OCI-M2 (cell line): ENCODE data around the gene SLC7A6OS.

Experiments
- DNase-seq: peaks from one replicate; lab custom pipeline; 2025; ENCODE audit not compliant: unreplicated experiment; lab: John Stamatoyannopoulos, UW

Gene SLC7A6OS

DNA sequence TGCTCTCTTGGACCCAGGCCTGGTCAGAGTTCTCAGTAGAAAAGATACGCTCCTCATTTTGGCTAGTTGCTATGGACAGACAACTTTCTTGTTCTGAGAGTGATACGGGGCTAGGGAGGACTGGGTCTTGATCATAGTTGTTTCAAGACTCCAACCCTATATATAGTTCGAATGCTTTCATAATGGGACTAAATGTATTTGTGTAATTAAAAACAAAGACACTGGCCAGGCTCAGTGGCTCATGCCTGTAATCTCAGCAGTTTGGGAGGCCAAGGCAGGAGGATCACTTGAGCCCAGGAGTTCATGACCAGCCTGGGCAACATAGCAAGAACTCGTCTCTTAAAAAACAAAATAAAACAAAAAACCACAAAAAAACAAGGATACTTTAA is 28.7 kb downstream of the SLC7A6OS start:
- no peak for DNase-seq

DNA sequence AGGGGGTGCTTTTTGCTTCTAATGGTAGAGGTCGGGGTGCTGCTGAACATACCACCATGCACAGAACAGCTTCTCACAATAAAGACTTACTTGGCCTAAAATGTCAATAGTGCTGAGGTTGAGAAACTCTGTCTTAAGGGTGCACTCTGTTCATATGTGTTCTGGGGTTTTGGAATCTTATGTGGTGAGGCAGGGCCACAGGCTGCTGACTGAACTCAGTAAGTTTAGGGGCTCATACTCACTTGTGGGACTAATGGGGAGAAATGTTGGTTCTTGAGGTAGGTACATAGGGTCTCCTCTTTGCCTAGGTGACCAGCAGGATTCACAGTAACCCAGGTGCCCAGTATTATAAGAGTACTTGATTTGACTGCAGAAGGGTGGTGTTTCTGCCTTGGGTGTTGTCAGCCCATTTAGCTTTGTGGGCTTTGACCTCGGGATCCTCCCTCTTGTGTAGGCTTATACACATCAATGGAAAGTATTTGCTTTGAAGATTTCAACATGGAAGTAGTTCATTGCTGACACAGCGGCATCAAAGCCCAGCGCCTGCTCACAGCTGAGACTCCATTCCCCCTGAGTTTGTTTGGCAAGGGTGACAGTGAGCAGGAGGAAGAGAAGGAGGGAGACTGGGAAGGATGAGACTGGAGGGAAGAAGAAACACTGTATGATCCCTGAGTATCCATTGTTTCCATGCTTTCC is 29.2 kb downstream of the SLC7A6OS start:
- DNase-seq: no peak

DNA sequence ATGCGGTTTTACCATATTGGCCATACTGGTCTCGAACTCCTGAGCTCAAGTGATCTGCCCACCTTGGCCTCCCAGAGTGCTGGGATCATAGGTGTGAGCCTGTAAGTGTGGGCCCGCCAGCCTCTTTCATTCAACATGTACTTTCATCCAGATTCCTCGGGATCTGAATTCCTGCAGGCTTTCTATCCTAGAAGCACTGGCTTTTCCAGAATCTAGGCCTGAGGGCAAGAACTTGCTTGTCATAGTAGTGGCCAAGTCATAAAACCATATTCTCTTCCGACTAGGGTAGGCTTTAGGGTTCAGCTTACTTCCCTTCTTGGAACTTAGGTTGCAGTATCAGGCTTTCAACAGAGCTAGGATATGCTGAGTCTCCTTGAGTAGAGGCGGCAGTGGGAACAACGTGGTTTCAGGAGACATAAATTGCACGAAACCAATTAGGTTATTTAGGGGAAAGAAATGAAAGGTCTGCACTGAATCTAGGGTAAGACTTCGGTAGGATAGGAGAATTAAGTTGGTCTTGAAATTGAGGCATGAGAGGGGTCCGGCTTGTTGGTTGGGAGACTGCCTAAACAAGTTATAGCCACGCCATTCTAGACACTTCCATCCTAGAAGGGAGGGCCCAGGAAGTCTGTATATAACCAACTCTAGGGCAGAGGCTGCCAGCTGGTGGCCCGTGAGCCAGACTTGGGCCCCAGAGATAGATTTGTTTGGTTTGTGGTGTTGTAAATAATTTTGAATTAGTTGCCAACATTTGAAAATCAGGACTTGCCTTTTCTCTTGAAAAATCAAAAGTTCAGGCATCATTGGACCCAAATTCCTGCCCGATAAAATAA is 30.8 kb downstream of the SLC7A6OS start:
- DNase-seq: no peak

DNA sequence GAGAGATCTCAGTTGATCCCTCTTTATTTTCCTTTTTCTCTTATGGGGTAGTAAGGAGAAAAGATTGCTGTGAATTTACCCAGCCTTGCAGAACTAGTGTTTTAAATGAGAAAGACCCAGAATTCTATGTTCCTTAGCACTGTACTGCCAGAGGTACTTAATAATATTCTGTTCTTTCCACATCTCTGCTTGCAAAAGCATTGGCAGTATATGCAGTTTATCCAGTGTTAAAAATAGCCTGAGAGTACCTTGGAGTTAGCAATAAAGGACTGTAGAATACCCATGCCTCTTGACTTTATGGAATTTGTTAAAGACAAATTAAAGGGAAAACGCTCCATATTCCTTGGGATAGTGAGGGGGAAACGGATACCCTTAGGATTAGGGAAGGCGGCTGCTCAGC is 34.5 kb downstream of the SLC7A6OS start:
- DNase-seq: no peak

DNA sequence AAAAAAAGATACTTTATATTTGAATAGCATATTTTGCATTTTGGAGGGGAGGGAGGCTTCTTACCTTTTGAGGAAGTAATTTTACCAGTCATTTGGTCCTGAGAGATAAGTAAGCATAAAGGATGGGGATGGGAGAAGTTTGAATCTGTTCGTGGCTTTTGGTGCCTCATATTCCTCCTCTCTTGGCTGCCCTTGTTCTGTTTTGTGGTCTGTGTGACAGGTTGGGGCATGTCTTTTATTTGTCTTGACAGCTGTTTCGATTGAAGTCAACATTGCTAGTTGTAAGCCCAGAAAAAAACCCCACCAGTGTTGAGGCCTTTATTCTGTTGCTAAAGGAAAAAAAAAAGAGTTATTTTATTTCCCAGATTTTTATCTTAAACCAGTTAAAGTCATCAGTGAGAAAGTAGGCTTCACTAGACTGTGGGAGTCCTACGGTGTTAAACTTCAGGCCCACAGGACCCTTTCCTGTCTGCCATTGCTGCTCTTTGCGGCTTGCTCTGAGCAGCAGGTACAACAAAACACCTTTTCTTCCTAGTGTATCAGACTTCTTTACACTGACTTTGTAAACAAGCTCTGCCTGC is 35.0 kb downstream of the SLC7A6OS start:
- no peak for DNase-seq

DNA sequence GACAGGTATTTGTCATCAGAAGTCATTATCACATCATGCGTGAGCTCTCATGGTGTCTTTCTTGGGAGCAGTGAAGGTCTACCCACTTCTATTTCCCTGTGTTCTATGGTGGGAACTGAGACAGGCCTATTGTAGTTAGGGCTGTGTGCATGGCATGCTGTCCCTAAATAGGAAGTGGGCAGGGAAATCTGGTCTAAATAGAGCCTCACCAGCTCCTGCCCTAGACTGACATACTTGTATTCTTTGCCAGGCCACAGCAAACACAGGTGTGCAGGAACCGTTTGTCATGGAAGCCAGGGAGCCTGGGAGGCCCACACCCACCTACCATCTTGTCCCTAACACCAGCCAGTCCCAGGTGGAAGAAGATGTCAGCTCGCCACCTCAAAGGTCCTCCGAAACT is 36.3 kb downstream of the SLC7A6OS start:
- no peak for DNase-seq

DNA sequence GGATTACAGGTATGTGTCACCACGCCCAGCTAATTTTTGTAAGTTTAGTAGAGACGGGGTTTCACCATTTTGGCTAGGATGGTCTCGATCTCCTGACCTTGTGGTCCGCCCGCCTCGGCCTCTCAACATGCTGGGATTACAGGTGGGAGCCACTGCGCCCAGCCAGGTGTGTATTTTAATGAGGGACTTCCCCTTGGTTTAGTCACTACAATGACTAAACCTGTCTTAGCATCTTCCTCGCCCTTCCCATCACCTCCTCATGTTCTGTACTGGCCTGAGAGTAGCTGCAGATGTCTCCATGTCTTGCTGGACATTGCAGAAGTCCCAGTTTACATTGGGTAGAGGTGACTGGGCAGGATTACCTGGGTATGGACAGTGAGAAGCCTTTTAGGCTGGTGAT is 36.9 kb downstream of the SLC7A6OS start:
- no peak for DNase-seq

DNA sequence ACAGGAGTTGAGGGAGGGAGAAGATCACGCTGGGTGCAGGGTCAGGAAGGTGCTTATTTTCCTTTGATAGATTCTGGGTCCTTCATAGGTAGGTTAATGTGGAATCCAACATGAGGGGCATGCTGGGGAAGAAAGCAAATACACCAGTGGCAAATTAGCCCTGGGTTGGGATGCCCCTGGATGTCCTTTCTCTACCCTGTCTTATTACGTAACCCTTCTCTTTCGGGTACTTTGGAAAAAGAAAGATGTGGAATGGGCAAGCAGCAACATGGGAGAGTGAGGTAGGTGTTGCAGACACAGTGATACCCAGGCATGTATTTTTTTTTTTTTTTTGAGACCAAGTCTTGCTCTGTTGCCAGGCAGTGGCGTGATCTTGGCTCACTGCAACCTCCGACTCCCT is 37.3 kb downstream of the SLC7A6OS start:
- DNase-seq: no peak

DNA sequence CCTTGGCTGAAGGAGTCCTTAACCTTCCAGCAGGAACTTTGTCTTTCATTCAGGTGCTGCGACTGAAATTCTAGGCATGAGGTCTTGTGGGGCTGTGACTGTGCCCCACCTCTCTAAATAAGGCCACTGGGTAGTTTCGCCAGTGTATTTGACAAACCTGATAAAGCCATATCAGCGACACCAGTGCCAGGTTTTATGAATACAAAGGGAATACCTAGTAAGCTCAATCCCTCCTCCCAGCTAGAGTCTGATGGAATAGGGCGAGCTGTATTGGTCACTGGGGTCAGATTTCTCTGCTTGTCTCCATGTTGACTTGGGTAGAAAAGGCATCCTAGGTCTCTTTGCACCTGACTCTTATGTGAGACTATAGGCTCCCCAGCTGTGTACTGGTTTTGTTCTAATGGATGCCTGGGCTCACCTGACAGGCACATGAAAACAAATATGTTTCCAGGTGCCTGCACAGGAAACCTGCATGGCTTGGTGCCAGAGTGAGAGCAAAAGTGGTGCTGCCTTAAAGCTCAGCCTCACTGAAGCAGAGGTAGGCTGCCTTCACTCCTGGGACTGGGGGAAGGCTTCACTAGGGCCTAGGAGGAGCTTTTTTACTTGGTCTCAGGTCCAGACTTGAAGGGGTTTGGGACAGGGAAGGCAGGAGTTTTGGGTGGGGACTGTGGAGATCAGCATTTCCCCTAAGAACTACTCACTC is 38.1 kb downstream of the SLC7A6OS start:
- no peak for DNase-seq

DNA sequence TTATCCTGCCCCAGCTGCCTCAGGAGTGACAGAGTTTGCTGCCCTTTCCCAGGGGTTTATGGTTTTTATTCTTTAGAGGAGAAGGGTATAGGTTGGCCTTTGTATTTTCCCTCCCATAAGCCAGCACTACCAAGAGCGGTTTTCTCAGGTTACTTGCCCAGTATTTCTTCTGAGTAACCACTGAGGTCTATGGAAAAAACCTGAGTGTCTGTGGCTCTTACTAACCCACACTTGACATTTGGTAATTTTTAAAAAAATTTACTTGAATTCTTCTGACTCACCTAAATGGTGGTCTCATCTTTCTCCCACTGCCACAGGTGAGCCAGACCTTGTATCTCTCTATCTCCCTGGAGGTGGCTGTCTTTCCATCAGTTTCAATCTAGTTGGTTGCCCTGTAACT is 40.4 kb downstream of the SLC7A6OS start:
- DNase-seq: no peak

DNA sequence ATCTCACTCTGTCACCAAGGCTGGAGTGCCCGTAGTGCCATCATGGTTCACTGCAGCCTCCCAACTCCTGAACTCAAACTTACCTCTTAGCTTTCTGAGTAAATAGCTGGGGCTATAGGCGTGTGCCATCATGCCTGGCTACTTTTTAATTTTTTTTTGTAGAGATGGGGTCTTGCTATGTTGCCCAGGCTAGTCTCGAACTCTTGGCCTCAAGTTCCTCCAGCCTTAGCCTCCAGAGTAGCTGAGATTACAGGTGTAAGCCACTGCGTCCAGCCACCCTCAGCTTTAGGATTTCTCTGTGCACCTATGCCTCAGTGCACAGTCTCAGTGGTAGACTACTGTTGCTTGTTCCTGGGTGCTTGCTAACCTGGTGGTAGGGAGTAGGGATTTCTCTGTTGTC is 41.0 kb downstream of the SLC7A6OS start:
- DNase-seq: no peak

DNA sequence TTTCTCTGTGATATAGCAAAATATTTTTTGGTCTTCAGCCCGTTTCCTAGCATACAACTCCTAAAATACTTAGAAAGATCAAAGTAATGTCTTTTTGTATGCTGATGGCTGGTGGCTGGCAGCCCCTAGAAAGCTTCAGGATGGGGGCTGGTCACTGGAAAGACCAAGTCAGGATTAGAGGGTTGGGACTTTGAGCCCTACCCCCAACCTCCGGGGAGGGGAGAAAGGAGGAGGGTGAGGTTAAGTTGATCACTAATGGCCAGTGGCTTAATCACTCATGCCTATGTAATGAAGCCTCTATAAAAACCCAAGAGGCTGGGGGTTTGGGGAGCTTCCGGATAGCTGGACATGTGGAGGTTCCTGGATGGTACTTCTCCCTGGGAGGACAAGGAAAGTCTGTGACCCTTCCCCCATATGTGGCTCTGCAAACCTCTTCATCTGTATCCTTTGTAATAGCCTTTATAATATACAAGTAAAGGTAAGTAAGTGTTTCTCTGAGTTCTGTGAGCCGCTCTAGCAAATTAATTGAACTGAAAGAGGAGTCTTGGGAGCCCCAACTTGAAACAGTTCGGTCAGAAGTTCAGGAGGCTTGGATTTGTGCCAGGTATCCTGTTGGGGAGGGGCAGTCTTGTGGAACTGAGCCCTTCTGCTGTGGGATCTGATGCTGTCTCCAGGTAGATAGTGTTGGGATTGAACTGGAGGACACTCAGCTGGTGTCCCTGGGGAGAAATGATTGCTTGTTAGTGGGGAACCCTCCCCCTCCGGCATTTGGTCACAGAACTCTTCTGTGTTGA is 42.9 kb downstream of the SLC7A6OS start:
- DNase-seq: no peak

DNA sequence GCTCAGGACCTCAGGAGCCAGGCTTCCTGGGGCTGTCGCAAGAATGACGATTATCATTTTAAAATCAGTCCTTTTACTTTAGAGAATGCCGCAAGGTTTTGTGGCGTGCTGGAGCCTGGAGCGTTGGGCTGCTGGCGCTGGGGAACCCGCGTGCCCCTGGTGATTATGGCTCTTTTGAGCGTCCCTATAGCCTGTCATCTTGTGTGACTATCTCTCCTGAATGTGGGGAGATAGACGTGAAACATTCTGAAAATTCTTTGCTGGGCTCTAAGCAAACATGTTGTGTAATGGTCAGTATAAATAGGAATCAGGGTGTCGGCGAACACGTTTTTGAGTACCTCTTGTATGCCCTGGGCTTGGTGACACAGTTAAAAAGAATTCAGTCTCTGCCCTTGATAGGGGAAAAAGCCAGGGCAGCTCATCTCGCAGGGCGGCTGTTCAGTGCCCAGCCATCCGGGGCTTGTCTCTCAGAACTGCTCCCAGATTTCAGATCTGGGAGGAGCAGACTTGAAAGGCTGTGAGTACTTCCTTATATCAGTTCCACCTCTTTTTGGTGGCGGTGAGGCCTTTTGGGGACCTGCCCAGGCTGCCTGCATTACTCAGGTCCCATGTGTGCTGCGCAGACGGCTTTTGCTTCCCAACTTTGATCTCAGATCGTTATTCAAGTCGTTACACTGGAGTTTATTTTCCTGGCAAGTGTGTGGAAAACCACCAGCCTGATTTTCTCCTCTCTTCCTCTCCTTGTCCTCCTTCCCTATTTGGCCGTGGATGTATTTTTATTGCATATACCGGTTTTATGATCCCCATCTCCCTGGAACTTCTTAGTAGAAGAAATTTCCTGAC is 45.4 kb downstream of the SLC7A6OS start:
- DNase-seq: no peak

DNA sequence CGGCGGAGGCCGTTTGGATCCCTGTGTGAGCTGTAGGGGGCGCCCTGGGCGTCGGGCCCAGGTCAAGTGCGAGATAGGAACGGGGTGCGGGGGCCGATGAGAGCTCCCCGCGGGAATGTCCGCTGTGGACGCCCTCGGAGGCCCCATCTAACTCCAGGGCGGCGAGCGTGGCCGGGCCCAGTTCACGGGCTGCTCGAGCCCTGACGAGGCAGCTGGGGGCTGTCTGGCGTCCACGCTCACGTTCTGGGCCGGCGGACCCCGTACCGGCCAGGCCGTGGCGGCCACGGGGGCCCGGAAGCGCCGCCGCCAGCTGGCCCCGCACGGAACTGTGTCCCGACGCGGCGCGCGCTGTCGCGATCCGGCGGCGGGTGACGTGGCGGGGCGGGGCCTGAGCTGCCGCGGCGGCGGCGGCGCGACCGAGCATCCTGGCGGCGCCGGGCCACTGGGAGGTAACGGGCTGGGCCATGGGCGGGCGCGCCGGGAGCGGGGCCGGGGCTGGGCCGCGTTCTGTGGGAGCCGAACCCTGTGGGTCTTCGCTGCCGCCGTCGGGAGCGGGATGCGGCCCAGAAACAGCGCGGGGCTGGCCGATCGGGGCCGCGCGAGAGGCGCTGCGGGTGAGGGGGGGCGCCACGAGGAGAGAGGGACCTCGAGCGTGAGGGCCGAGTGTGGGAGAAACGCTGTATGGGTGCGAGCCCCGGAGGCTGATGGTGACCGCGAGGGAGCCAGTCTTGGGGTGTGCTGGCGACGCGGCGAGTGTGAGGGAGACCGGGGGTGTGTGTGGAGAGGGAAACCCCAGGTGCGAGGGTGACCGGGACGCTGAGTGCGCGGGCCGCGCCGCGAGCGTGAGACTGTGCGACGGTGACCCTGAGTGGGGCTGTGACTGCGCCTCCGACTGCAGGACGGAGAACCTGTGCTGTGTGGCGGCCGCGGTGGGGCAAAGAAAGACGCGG is 46.3 kb downstream of the SLC7A6OS start, which contains the start of gene SLC7A6:
SLC7A6 (plus strand) TSS at position 399 of the 950 bp plus-strand sequence. CDS start 10,201 bp downstream, outside the sequence.
- no peak for DNase-seq

DNA sequence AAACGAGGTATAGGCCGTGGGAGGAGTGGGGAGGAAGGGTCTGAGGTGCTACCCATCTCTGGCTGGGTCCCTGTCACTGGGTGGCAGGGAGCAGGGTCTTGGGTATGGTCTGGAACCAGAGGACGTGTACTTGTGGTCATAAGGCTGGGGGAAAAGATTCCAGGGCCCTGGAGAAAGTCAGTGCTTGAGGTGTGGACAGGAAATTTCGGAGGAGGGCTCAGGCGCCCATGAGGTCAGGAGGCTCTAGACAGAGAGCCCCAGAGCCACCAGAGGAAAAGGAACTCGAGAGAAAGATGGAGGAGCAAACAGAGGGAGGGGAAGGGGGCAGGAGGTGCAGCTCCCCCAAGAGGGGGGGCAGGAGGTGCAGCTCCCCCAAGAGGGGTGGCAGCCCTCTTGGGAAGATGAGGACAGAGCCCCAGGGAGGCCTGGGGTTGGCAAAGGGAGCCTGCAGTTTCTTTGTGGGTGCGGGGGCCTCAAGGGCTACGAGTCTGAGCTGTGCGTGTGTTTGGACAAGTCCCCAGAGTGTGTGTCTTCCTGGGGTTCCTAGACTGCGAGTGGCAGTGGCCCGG is 47.1 kb downstream of the SLC7A6OS start:
- DNase-seq: no peak

DNA sequence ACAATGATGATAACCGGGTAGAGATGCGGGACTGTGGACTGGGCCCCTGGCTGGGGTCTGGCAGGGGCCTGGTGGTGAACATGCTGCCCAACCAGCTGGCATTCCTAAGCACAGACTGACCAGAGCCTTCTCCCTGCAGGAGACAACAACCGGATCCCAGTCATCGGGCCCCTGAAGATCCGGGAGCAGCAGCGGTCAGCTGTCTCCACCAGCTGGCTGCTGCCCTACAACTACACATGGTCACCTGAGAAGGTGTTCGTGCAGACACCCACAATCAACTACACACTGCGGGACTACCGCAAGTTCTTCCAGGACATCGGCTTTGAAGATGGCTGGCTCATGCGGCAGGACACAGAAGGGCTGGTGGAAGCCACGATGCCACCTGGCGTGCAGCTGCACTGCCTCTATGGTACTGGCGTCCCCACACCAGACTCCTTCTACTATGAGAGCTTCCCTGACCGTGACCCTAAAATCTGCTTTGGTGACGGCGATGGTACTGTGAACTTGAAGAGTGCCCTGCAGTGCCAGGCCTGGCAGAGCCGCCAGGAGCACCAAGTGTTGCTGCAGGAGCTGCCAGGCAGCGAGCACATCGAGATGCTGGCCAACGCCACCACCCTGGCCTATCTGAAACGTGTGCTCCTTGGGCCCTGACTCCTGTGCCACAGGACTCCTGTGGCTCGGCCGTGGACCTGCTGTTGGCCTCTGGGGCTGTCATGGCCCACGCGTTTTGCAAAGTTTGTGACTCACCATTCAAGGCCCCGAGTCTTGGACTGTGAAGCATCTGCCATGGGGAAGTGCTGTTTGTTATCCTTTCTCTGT is 51.5 kb downstream of the SLC7A6OS start:
- no peak for DNase-seq
